ENCODE measurements around the gene SF3A2. TPM values are rescaled to one million over a fixed set of nuclear protein-coding genes. Genes with fewer than 3 reads are reported as not detected.

Gene SF3A2
- total and polyA plus RNA-seq, 10 of the 15 experiments (the other 5 are each of a cell fraction or from before 2014, with no cell fraction given), result 0.33 to 143 (median 30.6) TPM

DNA sequence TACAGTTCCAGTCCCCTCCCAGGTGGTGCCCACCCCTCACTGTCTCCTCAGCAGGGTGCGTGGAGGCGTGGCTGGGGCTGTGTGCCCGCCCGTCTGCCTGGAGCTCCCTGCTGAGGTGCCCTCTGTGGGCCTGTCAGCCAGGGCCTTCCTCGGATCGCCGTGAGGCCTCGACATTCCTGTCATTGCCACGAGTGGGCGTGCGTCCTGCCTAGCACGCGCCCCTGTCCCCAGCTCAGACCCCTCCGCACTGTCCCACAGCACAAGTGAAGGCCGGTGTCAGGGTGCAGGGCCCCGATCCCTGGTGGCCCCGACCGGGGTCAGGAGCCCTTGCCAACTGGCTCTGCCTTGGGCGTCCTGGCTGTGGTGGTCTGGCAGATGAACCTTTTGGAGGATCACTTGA, 40.7 kb upstream of the SF3A2 start:
- RAD21 ChIA-PET (ENCODE audit: unreplicated experiment), result no interaction called here
- POLR2A ChIA-PET, result no interaction called here
- Histone ChIP-seq H2AFZ (ENCODE audit: control insufficient read depth, low read depth, low read length) (no peak overlapping the region), H3K9ac (ENCODE audit: control insufficient read depth, insufficient read depth, low read length) (no peak overlapping the region), H3K27ac (ENCODE audit: control insufficient read depth, insufficient read depth) (no peak overlapping the region), H3K4me3 (no peak overlapping the region), H3K9me3 (replicated peaks; ENCODE audit: control insufficient read depth, insufficient read depth, low read length) (no peaks in the 10 kb centered on the region), H3K36me3 (ENCODE audit: control insufficient read depth in 2 of 2, insufficient read depth in 2 of 2, low read length in 1 of 2) (peaks cover 11 to 62% of the 10 kb centered on the region in 2 experiments; a peak in 3 of 4 replicates), H4K20me1 (ENCODE audit: control insufficient read depth, insufficient read depth) (0 out of 2 replicates have a peak, but pooled peaks cover 2% of the 10 kb centered on the region), H3K4me2 (ENCODE audit: control insufficient read depth, insufficient read depth) (no peak overlapping the region), H3K4me1 (ENCODE audit: control insufficient read depth, insufficient read depth, low read length) (no peaks in the 10 kb centered on the region), H3K27me3 (replicated peaks in 1 of 2; ENCODE audit: control insufficient read depth in 2 of 2, insufficient read depth in 2 of 2, low read length in 1 of 2) (no peaks in the 10 kb centered on the region), H3K79me2 (ENCODE audit: control insufficient read depth, insufficient read depth, low read length) (peaks cover 5% of the 10 kb centered on the region; the same call in 1 of the 2 replicates)
- SMC1A ChIA-PET (ENCODE audit: uncharacterized antibody, unreplicated experiment), result no interaction called here
- 98% methylated on average over 16 of the region's 19 CpGs for WGBS (ENCODE audit: insufficient coverage, insufficient replicate concordance, low lambda C conversion rate, missing lambda C conversion rate)
- intact Hi-C loops (cut with micrococcal nuclease; ENCODE audit: unreplicated experiment), result no loop called here
- DNase-seq (ENCODE audit: low read depth, low spot score) (no peak), FAIRE-seq (no peak), ATAC-seq (no peak)
- no TSS peak for BruUV-seq (replicated peaks)
- in situ Hi-C loops (cut with MboI), result no loop called here
- CTCF ChIA-PET, result no interaction called here
- TF ChIP-seq JUND (IDR thresholded peaks at IDR 0.05; ENCODE audit: low read depth, low read length) (no peak), MEF2A (IDR thresholded peaks at IDR 0.05; ENCODE audit: insufficient read depth, low read depth, low read length) (no peak), NFIC (IDR thresholded peaks at IDR 0.05; ENCODE audit: low read depth, low read length) (no peak), KLF5 (IDR thresholded peaks at IDR 0.05; ENCODE audit: partially characterized antibody) (no peak), SMAD1 (IDR thresholded peaks at IDR 0.05; ENCODE audit: low read depth, partially characterized antibody) (no peak), ZNF274 (IDR thresholded peaks at IDR 0.05; ENCODE audit: insufficient read depth, insufficient read length) (no peak), IKZF2 (IDR thresholded peaks at IDR 0.05) (no peak)
- TF ChIP-seq, protein P1, sequence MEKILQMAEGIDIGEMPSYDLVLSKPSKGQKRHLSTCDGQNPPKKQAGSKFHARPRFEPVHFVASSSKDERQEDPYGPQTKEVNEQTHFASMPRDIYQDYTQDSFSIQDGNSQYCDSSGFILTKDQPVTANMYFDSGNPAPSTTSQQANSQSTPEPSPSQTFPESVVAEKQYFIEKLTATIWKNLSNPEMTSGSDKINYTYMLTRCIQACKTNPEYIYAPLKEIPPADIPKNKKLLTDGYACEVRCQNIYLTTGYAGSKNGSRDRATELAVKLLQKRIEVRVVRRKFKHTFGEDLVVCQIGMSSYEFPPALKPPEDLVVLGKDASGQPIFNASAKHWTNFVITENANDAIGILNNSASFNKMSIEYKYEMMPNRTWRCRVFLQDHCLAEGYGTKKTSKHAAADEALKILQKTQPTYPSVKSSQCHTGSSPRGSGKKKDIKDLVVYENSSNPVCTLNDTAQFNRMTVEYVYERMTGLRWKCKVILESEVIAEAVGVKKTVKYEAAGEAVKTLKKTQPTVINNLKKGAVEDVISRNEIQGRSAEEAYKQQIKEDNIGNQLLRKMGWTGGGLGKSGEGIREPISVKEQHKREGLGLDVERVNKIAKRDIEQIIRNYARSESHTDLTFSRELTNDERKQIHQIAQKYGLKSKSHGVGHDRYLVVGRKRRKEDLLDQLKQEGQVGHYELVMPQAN (conservative IDR thresholded peaks at IDR 0.05), result no peak
- TF ChIP-seq, protein P2, sequence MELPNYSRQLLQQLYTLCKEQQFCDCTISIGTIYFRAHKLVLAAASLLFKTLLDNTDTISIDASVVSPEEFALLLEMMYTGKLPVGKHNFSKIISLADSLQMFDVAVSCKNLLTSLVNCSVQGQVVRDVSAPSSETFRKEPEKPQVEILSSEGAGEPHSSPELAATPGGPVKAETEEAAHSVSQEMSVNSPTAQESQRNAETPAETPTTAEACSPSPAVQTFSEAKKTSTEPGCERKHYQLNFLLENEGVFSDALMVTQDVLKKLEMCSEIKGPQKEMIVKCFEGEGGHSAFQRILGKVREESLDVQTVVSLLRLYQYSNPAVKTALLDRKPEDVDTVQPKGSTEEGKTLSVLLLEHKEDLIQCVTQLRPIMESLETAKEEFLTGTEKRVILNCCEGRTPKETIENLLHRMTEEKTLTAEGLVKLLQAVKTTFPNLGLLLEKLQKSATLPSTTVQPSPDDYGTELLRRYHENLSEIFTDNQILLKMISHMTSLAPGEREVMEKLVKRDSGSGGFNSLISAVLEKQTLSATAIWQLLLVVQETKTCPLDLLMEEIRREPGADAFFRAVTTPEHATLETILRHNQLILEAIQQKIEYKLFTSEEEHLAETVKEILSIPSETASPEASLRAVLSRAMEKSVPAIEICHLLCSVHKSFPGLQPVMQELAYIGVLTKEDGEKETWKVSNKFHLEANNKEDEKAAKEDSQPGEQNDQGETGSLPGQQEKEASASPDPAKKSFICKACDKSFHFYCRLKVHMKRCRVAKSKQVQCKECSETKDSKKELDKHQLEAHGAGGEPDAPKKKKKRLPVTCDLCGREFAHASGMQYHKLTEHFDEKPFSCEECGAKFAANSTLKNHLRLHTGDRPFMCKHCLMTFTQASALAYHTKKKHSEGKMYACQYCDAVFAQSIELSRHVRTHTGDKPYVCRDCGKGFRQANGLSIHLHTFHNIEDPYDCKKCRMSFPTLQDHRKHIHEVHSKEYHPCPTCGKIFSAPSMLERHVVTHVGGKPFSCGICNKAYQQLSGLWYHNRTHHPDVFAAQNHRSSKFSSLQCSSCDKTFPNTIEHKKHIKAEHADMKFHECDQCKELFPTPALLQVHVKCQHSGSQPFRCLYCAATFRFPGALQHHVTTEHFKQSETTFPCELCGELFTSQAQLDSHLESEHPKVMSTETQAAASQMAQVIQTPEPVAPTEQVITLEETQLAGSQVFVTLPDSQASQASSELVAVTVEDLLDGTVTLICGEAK (IDR thresholded peaks at IDR 0.05; ENCODE audit: borderline replicate concordance), result no peak
- TF ChIP-seq, protein P3, sequence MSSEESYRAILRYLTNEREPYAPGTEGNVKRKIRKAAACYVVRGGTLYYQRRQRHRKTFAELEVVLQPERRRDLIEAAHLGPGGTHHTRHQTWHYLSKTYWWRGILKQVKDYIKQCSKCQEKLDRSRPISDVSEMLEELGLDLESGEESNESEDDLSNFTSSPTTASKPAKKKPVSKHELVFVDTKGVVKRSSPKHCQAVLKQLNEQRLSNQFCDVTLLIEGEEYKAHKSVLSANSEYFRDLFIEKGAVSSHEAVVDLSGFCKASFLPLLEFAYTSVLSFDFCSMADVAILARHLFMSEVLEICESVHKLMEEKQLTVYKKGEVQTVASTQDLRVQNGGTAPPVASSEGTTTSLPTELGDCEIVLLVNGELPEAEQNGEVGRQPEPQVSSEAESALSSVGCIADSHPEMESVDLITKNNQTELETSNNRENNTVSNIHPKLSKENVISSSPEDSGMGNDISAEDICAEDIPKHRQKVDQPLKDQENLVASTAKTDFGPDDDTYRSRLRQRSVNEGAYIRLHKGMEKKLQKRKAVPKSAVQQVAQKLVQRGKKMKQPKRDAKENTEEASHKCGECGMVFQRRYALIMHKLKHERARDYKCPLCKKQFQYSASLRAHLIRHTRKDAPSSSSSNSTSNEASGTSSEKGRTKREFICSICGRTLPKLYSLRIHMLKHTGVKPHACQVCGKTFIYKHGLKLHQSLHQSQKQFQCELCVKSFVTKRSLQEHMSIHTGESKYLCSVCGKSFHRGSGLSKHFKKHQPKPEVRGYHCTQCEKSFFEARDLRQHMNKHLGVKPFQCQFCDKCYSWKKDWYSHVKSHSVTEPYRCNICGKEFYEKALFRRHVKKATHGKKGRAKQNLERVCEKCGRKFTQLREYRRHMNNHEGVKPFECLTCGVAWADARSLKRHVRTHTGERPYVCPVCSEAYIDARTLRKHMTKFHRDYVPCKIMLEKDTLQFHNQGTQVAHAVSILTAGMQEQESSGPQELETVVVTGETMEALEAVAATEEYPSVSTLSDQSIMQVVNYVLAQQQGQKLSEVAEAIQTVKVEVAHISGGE (CRISPR knock-in tag; IDR thresholded peaks at IDR 0.05), result no peak
- TF ChIP-seq, protein P4, sequence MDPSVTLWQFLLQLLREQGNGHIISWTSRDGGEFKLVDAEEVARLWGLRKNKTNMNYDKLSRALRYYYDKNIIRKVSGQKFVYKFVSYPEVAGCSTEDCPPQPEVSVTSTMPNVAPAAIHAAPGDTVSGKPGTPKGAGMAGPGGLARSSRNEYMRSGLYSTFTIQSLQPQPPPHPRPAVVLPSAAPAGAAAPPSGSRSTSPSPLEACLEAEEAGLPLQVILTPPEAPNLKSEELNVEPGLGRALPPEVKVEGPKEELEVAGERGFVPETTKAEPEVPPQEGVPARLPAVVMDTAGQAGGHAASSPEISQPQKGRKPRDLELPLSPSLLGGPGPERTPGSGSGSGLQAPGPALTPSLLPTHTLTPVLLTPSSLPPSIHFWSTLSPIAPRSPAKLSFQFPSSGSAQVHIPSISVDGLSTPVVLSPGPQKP (IDR thresholded peaks at IDR 0.05; ENCODE audit: low read depth, low read length), result no peak
